Non-pigmented ciliary epithelial cell (primary cell): Measurements from ENCODE around the gene MBD3L3.
"Not testable (repeated sequence)": the region's sequence is repeated elsewhere in the genome, so short reads cannot be mapped to it uniquely, and the experiment has no call there.

Source experiments
- DNase-seq: peaks from one replicate; pipeline ENCODE4 v3.0.0-alpha.2; 2010; ENCODE audit warnings: low read depth

Gene MBD3L3

DNA sequence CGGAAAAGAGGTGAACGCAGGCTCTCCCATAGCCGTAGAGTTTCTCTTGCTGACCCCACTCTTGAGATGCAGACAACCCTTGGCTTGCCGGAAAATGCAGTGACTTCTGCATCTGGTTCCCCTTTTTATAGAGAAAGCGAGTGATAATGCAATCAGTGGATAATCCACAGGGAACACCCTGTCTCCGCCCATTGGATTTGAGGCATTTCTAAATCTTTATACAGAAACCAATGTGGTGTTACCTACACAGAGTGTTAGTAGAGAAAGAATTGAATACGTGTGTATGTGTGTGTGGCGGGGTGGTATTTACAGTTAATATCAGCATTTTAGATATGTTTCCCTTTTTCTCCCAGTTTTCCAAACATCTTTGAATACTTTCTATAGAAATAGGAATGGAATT is at the start of gene MBD3L3:
TSS of gene MBD3L3 (minus strand) at position 101 of the 400 bp plus-strand sequence. CDS start at position 30, 71 bp downstream.
- not testable (repeated sequence) for DNase-seq

DNA sequence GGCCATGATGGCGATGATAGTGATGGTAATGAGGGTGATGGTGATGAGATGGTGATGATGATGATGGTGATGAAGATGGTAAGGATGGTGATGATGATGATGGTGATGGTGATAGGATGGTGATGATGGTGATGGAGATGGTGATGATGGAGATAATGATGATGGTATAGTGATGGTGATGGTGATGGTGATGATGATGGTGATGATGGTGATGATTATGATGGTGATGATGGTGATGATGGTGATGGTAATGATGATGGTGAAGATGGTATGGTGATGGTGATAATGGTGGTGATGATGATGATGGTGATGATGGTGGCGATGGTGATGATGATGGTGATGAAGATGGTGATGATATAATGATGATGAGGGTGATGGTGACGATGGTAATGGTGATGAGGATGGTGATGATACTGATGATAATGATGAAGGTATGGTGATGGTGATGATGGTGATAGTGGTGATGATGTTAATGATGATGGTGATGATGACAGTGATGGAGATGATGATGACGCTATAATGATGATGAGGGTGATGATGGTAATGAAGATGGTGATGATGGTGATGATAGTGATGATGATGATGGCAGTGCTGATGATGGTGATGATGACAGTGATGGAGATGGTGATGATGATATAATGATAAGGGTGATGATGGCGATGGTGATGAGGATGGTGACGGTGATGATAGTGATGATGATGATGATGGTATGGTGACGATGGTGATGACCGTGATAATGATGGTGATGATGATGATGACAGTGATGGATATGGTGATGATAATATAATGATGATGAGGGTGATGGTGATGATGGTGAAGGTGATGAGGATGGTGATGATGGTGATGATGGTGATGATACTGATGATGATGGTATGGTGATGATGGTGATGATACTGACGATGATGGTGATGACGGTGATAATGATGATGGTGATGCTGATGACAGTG is 48.5 kb upstream of the MBD3L3 start:
- DNase-seq, result no peak

DNA sequence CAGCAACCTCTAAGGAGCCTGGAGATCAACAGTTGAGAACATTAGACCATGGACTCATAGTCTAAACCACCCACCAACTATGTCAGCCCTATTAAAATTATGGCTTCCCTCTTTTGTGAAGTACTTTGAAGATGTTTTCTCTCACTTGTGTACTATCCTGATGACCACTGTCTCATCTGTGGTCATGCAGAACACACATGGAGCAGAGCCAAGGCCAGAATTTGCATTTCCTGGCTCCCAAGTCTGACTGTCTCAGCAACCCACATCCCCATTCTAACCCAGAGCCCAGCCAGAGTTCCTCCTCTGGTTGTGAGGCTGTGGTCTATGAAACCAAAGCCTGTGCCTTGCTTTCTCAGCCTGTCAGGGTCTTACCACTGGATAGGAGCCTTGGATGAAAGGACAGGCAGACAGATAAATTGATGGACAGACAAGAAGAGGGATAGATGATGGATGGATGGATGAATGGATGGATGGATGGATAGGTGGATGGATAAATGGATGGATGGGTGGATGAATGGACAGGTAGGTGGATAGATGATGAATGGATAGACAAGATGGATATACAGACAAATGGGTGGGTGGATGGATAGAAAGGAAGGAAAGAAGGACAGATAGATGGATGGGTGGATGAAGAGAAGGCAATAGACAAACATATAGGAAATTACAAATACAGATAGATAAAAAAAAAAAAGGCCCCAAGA is 46.4 kb upstream of the MBD3L3 start:
- no peak for DNase-seq

DNA sequence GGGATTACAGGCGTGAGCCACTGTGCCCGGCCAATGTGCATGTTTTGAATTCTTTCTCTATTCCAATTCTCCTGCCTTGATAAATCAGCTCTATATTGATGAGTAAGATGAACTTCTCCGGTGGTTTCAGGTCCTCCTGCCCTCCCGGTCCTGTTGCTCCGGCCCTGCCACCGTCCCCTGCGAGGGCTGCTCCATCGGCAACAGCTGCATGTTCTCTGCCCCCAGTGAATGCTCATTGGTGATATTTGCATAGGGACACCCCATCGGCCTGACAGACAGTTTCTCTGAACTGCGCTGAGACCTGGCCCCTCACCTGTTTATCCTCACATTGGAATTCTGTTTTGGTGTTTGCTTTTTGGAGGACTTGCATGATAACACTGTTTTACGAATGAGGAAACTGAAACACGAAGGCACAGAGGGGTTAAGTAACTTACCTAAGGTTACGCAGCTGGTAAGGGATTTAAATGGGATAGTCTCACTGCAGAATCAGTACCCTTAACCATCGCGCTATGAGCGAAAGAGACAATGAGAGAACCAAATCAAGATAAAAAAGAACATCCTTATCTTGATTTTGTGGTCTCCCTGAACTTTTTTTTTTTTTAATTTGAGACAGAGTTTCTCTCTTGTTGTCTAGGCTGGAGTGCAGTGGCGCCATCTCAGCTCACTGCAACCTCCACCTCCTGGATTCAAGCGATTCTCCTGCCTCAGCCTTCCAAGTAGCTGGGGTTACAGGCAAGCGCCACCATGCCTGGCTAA is 43.2 kb upstream of the MBD3L3 start:
- no peak for DNase-seq

DNA sequence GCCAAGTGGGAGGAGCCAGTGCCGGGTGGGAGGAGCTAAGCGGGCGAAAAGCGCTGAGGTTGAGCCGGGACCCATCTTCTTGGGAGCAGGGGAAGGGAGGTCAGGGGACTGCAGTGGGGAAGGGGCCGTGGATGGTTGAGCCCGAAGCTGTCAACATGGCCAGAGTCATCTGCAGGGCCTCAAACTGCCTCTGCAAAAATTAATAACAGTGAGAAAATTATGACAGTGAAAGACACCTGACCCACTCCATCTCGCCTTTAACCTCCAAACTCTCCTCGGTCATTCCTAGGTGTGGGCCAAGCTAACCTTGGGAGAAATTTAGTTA is 41.1 kb upstream of the MBD3L3 start:
- no peak for DNase-seq

DNA sequence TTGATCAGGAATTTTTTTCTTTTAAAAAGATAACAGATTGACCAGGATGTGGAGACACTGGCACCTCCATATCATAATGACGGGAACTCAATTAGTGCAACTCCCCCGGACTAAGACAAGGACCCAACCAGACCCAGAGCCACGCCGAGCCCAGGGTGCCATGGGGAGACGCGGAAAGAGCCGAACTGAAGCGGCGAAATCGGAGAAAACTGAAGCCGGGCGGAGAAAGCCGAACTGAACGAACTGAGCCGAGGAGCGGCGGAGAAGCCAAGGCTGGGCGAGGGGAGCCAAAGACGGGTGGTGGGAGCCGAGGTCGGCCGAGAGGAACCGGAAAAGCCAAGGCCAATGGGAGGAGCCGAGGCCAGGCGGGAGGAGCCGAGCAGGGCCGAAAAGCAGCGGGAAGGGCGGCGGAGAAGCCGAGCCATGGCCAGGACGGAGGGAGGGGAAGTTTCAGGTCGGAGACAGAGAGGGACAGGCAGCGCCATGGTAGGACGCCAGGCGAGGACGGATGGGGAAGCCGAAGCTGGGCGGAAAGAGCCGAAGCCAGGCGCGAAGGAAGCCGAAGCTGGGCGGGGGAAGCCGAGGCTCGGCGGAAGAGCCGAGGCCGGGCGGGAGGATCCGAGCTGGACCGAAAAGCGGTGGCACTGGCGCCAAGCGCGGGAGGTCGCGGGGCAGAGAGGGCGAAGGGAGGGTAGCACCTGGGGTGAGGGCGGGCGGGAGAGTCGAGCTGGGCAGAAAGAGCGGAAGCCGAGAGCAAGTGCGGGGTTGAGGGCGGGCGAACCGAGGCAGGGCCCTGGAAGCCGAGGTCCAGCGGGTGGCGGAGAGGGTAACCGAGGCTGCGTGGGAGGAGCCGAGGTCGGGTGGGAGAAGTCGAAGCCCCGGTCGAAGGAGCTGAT is 40.5 kb upstream of the MBD3L3 start:
- DNase-seq, result peak; percentile 51

DNA sequence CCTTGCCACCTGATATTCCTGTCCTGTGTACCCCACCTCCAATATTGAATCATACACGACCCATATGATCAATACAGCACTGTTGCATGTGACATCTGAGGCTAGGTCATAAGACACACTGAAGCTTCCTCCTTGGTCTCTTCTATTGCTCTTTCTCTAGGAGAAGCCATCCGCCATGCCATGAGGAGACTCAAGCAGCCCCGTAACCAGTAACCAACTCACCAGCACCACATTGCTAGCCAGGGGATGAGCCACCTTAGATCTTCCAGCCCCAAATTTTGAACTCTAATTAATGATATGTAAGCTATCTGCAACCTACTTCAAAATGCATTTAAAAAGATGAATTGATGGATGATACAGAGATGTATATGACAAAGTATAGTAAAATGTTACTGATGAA is 39.6 kb upstream of the MBD3L3 start:
- DNase-seq, result no peak

DNA sequence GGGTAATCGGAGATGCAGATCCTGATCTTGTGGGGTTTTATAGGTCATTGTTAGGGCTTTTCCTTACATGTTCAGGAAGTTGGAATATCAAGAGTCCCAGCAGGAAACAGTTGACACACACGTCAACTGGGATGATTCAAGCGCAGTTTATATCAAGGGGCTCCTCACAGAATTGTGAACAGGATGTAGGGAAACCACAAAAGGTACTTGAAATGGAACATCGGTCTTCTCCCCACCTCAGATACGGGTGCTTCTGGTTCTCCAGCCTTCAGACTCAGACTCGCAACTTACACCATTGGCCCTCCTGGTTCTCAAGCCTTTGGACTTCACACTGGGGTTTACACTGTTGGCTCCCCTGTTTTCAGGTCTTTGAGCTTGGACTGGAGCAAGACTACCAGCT is 30.5 kb upstream of the MBD3L3 start:
- no peak for DNase-seq

DNA sequence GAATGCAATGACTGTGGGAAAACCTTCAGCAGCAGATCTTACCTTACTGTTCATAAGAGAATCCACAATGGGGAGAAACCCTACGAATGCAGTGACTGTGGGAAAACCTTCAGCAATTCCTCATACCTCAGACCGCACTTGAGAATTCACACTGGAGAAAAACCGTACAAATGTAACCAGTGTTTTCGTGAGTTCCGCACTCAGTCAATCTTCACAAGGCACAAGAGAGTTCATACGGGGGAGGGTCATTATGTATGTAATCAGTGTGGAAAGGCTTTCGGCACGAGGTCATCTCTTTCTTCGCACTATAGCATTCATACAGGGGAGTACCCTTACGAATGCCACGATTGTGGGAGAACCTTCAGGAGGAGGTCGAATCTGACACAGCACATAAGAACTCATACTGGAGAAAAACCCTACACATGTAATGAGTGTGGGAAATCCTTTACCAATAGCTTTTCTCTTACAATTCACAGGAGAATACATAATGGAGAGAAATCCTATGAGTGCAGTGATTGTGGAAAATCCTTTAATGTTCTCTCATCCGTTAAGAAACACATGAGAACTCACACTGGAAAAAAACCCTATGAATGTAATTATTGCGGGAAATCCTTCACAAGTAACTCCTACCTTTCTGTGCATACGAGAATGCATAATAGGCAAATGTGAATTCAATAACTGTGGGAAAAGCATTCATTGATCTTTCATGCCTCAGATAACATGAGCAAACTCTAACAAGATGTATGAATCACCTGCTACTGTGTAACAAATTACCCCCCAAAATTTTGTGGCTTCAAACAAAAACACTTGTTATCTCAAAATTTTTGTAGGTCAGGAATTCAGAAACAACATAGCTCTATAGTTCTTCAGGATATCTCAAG is 24.8 kb upstream of the MBD3L3 start:
- DNase-seq, result no peak

DNA sequence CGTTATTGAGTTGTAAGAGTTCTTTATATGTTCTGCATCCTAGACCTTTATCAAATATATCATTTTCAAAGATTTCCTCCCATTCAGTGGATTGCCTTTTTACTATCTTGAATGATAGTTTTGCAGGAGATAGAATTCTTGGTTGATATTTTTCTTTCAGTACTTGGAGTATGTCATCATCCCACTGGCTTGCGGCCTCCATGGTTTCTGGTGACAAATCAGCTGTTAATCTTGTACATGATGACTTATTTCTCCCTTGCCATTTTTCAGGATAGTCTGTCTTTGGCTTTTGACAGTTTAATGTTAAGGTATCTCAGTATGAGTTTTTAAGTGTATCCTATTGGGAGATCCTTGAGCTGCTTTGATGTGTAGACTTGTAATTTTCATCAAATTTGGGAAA is 19.5 kb upstream of the MBD3L3 start:
- no peak for DNase-seq

DNA sequence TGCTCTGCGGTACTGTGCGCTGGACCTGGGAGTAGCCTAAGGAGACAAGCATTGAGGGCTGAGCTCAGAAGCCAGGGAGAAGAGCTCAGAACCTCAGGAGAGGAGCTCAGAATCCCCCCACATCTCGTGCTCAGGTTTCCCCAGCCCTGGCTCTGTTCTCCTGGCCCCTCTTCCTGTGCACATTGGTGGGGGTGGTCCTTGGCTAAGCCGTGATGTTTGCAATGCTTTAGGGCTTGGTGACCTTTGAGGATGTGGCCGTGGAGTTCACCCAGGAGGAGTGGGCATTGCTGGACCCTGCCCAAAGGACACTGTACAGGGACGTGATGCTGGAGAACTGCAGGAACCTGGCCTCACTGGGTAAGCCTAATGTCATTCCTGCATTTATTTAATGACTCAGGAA is 17.7 kb upstream of the MBD3L3 start:
- DNase-seq, result no peak

DNA sequence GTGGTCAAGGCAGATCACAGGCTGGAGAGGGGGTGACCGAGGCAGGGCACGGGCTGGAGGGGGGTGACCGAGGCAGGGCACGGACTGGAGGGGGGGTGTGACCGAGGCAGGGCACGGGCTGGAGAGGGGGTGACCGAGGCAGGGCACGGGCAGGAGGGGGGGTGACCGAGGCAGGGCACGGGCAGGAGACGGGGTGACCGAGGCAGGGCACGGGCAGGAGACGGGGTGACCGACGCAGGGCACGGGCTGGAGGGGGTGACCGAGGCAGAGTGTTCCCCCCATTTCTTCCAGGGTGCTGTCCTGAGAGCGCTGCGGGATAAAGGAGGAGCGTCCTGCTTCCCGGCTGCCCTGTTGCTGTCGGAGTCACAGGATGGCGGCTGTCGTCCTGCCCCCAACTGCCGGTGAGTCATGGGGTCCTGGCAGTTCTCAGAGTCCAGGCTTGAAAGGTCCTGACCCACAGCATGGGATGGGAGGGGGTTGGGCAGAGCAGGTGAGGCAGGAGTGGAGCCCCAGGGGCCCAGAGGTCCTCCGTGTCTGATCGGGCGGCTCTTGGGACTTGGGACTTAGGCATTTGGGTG is 16.3 kb upstream of the MBD3L3 start:
- no peak for DNase-seq

DNA sequence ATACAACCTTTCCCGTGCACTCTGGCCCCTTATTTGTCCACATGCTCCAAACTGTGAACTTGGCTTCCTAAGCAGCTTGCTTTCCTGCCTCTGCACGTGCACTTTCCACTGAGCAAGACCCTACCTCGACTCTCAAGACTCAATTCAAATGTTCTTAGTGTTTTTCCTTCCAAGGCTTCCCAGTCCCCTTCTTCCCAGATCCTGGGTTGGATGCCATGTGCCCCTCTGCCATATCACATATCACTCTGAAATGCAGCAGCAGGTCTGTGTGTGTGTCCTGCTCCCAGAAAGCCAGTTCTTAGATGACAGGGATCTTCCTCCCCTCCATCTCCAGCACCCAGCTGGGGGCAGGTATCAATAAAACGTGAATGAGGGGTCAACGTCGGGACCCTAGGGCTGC is 14.1 kb upstream of the MBD3L3 start:
- no peak for DNase-seq

DNA sequence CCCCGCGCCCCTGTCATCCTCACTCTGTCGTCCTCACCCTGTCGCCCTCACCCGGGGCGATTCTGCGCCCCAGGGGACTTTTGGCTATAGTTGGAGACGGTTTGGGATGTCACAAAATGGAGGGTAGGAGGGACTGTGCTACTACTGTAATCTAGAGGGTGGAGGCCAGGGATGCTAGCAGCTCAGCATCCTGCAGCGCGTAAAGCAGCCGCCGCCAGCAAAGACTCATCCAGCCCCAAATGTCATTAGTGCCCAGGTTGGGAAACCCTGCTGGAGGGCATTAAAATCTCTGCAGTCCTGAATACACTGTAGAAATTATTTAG is 11.4 kb upstream of the MBD3L3 start:
- DNase-seq, result no peak

DNA sequence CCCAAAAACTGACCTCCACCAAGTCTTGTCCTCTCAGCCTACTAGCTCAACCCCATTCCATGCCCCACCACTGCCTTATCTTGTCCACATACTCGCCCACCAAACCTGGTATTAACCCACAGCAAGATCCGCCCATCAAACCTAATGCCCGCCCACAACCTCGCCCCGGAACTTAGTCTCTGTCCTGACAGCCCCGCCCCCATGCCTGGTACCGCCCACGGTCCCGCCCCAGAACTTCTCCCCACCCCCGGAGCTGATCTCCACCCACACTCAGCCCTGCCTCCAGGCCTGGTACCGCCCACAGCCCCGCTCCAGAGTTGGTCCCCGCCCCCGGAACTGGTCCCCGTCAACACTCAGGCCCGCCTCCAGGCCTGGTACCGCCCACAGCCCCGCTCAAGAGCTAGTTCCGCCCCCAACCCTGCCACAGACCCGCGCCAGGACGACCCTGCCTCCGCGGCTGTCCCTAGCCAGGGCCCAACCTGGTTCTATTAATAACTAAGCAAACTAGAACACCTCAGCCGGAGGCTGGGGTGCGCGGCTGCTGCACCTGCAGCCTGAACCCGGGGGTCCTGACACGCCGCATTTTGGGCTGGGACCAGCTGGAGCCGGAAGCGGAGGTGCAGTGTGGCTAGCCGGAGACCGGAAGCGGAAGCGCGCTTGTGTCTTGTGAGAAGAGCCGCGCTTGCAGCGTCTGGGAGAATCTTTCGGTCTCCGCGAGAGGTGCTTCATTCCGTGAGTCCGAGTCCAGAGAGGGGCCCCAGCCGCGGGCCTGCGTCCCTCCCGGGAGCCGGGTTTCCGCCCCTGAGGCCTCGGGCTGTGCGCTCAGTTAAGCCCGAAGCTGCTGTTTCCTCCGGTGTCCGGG is 10.8 kb upstream of the MBD3L3 start, which contains the start of gene ZNF557:
TSS of gene ZNF557 (plus strand) at position 662 of the 862 bp plus-strand sequence. CDS start 5,372 bp downstream, outside the sequence.
- DNase-seq, result peak; percentile 90

DNA sequence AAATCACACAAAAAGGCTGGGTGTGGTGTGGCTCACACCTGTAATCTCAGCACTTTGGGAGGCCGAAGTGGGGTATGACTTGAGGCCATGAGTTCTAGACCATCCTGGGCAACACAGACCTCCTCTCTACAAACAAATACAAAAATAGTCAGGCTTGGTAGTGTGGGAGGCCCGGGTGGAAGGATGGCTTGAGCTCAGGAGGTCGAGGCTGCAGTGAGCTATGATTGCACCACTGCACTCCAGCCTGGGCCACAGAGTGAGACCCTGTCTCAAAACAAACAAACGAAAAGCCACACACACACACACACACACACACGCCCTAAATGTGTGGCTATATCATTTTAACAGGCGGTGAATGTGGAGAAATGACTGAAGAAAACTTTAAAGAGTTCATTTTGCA is 10.1 kb upstream of the MBD3L3 start:
- no peak for DNase-seq

DNA sequence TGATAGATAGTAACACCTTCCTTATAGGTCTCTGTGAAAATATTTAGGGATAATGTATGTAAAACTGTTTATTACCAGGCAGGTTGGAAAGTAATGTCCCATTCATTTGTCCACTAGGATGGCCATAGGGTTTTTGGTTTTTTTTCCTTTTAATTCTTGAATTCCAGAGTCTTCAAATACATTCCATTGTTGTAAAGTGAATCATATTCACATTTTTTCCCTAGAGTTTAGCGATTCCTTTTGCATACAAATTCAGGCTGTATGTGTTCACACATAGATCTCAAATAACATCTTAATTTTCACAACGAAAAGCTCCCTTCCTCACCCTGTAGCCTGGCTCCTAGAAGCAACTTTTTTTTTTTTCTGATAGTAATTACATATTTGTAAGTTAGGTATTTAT is 9.2 kb upstream of the MBD3L3 start:
- no peak for DNase-seq

DNA sequence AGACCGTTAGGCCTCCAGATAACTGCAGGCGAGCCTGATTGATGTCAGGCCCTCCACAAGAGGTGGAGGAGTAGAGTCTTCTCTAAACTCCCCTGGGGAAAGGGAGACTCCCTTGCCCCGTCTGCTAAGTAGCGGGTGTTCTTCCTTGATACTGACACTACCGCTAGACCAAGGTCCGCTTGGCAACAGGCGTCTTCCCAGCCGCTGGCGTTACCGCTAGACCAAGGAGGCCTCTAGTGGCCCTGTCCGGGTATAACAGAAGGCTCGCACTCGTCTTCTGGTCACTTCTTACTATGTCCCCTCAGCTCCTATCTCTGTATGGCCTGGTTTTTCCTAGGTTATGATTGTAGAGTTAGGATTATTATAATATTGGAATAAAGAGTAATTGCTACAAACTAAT is 8.6 kb upstream of the MBD3L3 start:
- not testable (repeated sequence) for DNase-seq

DNA sequence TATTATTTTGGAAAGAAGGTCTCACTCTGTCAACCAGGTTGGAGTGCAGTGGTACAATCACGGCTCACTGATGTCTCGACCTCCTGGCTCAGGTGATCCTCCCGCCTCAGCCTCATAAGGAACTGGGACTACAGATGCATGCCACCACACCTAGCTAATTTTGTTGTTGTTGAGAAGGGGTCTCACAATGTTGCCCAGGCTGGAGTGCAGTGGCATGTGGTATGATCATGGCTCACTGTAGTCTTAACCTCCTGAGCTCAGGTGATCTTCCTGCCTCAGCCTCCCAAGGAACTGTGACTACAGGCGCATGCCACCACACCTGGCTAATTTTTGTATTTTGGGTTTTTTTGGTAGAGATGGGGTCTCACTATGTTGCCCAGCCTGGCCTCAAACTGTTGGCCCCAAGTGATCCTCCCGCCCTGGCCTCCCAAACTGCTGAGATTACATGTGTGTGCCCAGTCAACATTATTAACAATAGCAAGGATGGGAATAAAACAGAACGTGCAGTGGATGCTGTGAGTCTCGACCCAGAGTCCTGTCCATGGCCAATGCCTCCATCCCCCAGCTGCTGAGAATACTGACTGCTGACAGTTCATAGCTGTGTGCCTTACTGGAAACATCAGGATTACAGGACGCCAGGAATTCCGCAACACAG is 5.4 kb upstream of the MBD3L3 start:
- no peak for DNase-seq
